Adipocyte (in vitro differentiated cells): ENCODE measurements around the gene ACE.

ENCODE experiments used
- DNase-seq: peaks from one replicate; pipeline ENCODE4 v3.0.0-alpha.2; 2015; ENCODE audit warnings: low read depth
- H3K27me3 ChIP-seq: replicated peaks from 2 replicates; pipeline ENCODE4 v1.7.0; 2013; ENCODE audit warnings: mild to moderate bottlenecking, low read length, moderate library complexity; ENCODE audit not compliant: control insufficient read depth, insufficient read depth
- H3K36me3 ChIP-seq: 2 replicates; pipeline ENCODE4 v1.7.0; 2013; ENCODE audit warnings: low read length, mild to moderate bottlenecking, moderate library complexity; ENCODE audit not compliant: control insufficient read depth, insufficient read depth, severe bottlenecking
- H3K4me1 ChIP-seq: 2 replicates; pipeline ENCODE4 v1.7.0; 2013; ENCODE audit warnings: mild to moderate bottlenecking, low read length, moderate library complexity; ENCODE audit not compliant: control insufficient read depth, insufficient read depth
- H3K4me3 ChIP-seq: 2 replicates; pipeline ENCODE4 v1.7.0; 2013; ENCODE audit warnings: mild to moderate bottlenecking, low read length, moderate library complexity
- H3K9ac ChIP-seq: 2 replicates; pipeline ENCODE4 v1.7.0; 2013; ENCODE audit warnings: mild to moderate bottlenecking, low read length, moderate library complexity
- H3K9me3 ChIP-seq: 2 replicates; pipeline ENCODE4 v1.7.0; 2013; ENCODE audit warnings: mild to moderate bottlenecking, low read length, moderate library complexity; ENCODE audit not compliant: control insufficient read depth

The ACE gene

GRCh38 chr17:63546308-63547082 is 69.6 kb downstream of the ACE start:
- Histone ChIP-seq H3K9ac (no peak overlapping the region), H3K4me3 (no peak overlapping the region), H3K36me3 (no peaks in the 10 kb centered on the region), H3K9me3 (no peaks in the 10 kb centered on the region), H3K27me3 (peaks cover 15% of the 10 kb centered on the region), H3K4me1 (peaks cover 8% of the 10 kb centered on the region)
- no peak for DNase-seq

- Histone ChIP-seq H3K4me1 (peaks cover 11% of the 10 kb centered on the region), H3K9ac (no peak overlapping the region), H3K36me3 (no peaks in the 10 kb centered on the region), H3K4me3 (no peak overlapping the region), H3K9me3 (no peaks in the 10 kb centered on the region), H3K27me3 (peaks cover 9% of the 10 kb centered on the region)
- DNase-seq: no peak
Observed at GRCh38 chr17:63547083-63547523, 70.2 kb downstream of the ACE start.
